ENCODE measurements around the gene UVRAG.
A peak's percentile ranks its signal among the peaks of the same experiment; 100 is the strongest.

DNA sequence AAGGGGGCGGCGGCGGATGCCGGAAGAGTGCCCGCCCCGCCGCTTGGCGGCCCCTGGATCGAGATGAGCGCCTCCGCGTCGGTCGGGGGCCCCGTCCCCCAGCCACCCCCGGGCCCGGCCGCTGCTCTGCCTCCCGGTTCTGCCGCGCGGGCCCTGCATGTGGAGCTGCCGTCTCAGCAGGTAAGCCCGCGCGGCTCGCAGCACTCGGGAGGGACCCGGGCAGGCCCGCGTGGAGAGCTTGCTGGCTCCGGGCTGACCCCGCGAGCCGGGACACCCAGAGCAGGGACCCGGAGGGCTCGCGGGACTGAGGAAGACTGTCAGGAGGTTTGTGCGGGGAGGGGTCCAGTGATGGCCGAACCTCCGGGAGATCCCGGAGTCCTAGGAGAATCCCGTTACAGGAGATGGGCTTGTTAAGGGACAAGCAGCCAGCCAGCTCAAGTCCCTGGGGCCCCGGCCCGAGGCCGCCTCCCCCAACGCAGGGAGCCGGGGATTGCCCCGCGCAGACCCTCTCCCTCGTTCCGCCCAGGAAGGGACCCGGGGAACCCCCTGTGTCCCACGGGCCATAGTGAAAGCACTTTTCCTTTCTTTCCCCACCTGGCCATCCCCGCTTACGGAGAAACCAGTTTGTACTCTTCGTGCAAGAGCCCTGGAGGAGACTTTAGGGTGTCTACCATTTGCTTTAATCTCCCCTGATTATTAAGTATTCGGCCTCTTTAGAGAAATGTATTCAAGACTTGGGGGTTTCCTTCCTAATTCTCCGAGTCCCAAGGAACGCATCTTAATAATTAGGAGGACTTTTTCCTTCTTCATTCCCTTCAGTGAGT is 547 bp downstream of the UVRAG start:
- peak; percentile 36 for TF ChIP-seq EZH2phosphoT487 (IDR thresholded peaks at IDR 0.05)
- TF ChIP-seq, protein P1, sequence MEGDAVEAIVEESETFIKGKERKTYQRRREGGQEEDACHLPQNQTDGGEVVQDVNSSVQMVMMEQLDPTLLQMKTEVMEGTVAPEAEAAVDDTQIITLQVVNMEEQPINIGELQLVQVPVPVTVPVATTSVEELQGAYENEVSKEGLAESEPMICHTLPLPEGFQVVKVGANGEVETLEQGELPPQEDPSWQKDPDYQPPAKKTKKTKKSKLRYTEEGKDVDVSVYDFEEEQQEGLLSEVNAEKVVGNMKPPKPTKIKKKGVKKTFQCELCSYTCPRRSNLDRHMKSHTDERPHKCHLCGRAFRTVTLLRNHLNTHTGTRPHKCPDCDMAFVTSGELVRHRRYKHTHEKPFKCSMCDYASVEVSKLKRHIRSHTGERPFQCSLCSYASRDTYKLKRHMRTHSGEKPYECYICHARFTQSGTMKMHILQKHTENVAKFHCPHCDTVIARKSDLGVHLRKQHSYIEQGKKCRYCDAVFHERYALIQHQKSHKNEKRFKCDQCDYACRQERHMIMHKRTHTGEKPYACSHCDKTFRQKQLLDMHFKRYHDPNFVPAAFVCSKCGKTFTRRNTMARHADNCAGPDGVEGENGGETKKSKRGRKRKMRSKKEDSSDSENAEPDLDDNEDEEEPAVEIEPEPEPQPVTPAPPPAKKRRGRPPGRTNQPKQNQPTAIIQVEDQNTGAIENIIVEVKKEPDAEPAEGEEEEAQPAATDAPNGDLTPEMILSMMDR (IDR thresholded peaks at IDR 0.05) = peak; percentile 14

All from neural progenitor cell (in vitro differentiated cells).